Left lung (tissue), 10 donors: ENCODE data around the gene TUBGCP4. TPM values are rescaled to one million over a fixed set of nuclear protein-coding genes. Genes with fewer than 3 reads are reported as not detected.

ENCODE experiments used
- ATAC-seq: fragments of 200-7000 bp; cut with Tn5 transposase; one replicate; pipeline ENCODE4 v1.9.1; 2020; ENCODE audit warnings: moderate library complexity
- DNase-seq, 4 donors: peaks; one replicate each; pipeline ENCODE4 v3.0.0-alpha.2; 2013 to 2020
- H3K27ac ChIP-seq, 2 donors: fragments of 200-600 bp; sonication (generic) in 1 of 2; one replicate each; pipeline versions ENCODE4 v1.5.0 to v1.8.0; 2020 to 2021
- H3K27me3 ChIP-seq, 2 donors: fragments of 200-600 bp; sonication (generic) in 1 of 2; one replicate each; pipeline versions ENCODE4 v1.5.0 to v1.8.0; 2020 to 2021
- H3K36me3 ChIP-seq, 2 donors: fragments of 200-600 bp; sonication (generic) in 1 of 2; one replicate each; pipeline versions ENCODE4 v1.5.0 to v1.8.0; 2020 to 2021
- H3K4me1 ChIP-seq, 2 donors: fragments of 200-600 bp; one replicate each; pipeline ENCODE4 v1.8.0; 2021
- H3K4me3 ChIP-seq, 2 donors: fragments of 200-600 bp; sonication (generic) in 1 of 2; one replicate each; pipeline versions ENCODE4 v1.5.0 to v1.8.0; 2020 to 2021; ENCODE audit warnings: mild to moderate bottlenecking in 1 of 2
- H3K9me3 ChIP-seq, 2 donors: fragments of 200-600 bp; sonication (generic) in 1 of 2; one replicate each; pipeline versions ENCODE4 v1.5.0 to v1.8.0; 2020 to 2021
- intact Hi-C, 2 donors: fragments of 100-400 bp; cut with DNase I; formaldehyde crosslinking; loops; one replicate each; pipeline versions ENCODE4 v1.11.2 to v1.14.2; 2022
- polyA plus RNA-seq, 6 donors: library from polyadenylated mRNA; unstranded; fragments of 120-200 nt; gene quantifications; one replicate each; pipeline ENCODE4 v1.2.1, GENCODE V29; 2013; ENCODE audit not compliant: insufficient read length in 6 of 6
- total RNA-seq, 2 donors: library from RNA; stranded (reverse); fragmentation: NEBNext Ultra II Directional; extraction: Animal tissue kit (Norgen Biotek cat#: 25700); gene quantifications; one replicate each; pipeline ENCODE4 v1.2.1, GENCODE V29; 2021
- TF ChIP-seq, protein P1 (sequence below), 2 donors: fragments of 200-600 bp; sonication (generic) in 1 of 2; IDR thresholded peaks; one replicate each; pipeline versions ENCODE4 v1.5.0 to v1.8.0; 2021; ENCODE audit warnings: antibody characterized with exemption in 2 of 2
- donor health status: DM: no; HTN: yes; CAD: no.
- donor health status: DM: no; HTN: no; CAD: no.

TUBGCP4 gene
- total and polyA plus RNA-seq, 8 donors: 18.5 to 29.0 (median 26.2) TPM

DNA sequence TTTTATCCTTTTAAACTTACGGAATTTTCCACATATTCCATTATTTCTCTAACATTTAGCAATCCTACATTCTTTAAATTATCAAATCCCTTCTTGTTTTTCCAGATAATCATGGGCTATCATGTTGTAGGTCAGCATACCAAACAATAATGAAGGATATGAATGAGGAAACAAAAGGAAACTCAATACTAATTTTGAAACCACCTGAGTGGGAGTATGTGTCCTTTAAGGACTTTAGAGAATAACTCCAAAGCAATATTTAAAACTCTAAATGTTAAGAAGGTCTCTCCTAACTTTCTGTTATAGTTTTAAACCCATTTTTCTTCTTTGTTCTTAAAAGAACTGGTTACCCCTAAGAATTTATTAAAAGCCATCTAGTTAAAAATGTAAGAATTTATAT, 79.1 kb downstream of the TUBGCP4 start:
- no peak for ATAC-seq
- Histone ChIP-seq H3K4me1 (no peaks in the 10 kb centered on the region), H3K4me3 (no peak overlapping the region), H3K36me3 (peaks cover 0 to 15% of the 10 kb centered on the region in 2 donors), H3K27me3 (no peaks in the 10 kb centered on the region), H3K27ac (no peak overlapping the region), H3K9me3 (no peaks in the 10 kb centered on the region)
- intact Hi-C loops: no loop called here
- no peak for DNase-seq
- TF ChIP-seq, protein P1, sequence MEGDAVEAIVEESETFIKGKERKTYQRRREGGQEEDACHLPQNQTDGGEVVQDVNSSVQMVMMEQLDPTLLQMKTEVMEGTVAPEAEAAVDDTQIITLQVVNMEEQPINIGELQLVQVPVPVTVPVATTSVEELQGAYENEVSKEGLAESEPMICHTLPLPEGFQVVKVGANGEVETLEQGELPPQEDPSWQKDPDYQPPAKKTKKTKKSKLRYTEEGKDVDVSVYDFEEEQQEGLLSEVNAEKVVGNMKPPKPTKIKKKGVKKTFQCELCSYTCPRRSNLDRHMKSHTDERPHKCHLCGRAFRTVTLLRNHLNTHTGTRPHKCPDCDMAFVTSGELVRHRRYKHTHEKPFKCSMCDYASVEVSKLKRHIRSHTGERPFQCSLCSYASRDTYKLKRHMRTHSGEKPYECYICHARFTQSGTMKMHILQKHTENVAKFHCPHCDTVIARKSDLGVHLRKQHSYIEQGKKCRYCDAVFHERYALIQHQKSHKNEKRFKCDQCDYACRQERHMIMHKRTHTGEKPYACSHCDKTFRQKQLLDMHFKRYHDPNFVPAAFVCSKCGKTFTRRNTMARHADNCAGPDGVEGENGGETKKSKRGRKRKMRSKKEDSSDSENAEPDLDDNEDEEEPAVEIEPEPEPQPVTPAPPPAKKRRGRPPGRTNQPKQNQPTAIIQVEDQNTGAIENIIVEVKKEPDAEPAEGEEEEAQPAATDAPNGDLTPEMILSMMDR (IDR thresholded peaks at IDR 0.05): no peak

Other genes starting within 250 kb of the TUBGCP4 start
- 10 to 100 TPM; 28.0 to 31.0 TPM for gene TMEM62, start 237.5 kb upstream of the TUBGCP4 start, total RNA-seq
- 10 to 100 TPM; 16.7 to 22.0 (median 18.7) TPM for gene TMEM62, start 237.5 kb upstream of the TUBGCP4 start, polyA plus RNA-seq
- 10 to 100 TPM; 53.2 to 56.3 TPM for gene CCNDBP1, start 185.7 kb upstream of the TUBGCP4 start, total RNA-seq
- gene CCNDBP1, start 185.7 kb upstream of the TUBGCP4 start, polyA plus RNA-seq: 10 to 100 TPM; 47.5 to 64.5 (median 56.0) TPM
- not detected for gene EPB42, start 150.1 kb upstream of the TUBGCP4 start, total RNA-seq
- gene EPB42, start 150.1 kb upstream of the TUBGCP4 start, polyA plus RNA-seq: 1 to 10 TPM; 1.1 to 5.3 (median 3.5) TPM
- gene TGM5, start 104.2 kb upstream of the TUBGCP4 start, total RNA-seq: not detected
- gene TGM5, start 104.2 kb upstream of the TUBGCP4 start, polyA plus RNA-seq: not detected
- not detected for gene TGM7, start 68.8 kb upstream of the TUBGCP4 start, total RNA-seq
- gene TGM7, start 68.8 kb upstream of the TUBGCP4 start, polyA plus RNA-seq: not detected
- gene LCMT2, start 40.5 kb upstream of the TUBGCP4 start, total RNA-seq: 10 to 100 TPM in 1 of 2 donors, 1 to 10 TPM in 1; 6.9 to 10.9 TPM
- 10 to 100 TPM in 1 of 6 donors, 1 to 10 TPM in 5; 7.0 to 10.5 (median 9.0) TPM for gene LCMT2, start 40.5 kb upstream of the TUBGCP4 start, polyA plus RNA-seq
- gene ZSCAN29, start 58 bp upstream of the TUBGCP4 start, total RNA-seq: 10 to 100 TPM; 19.9 to 25.5 TPM
- gene ZSCAN29, start 58 bp upstream of the TUBGCP4 start, polyA plus RNA-seq: 10 to 100 TPM; 32.2 to 36.1 (median 34.6) TPM
- 10 to 100 TPM; 32.7 to 42.4 TPM for gene TP53BP1, start 122.1 kb downstream of the TUBGCP4 start, total RNA-seq
- gene TP53BP1, start 122.1 kb downstream of the TUBGCP4 start, polyA plus RNA-seq: 100 to 1,000 TPM in 2 of 6 donors, 10 to 100 TPM in 4; 85.9 to 112 (median 95.5) TPM
- gene MAP1A, start 146.5 kb downstream of the TUBGCP4 start, total RNA-seq: 10 to 100 TPM; 12.7 to 13.4 TPM
- gene MAP1A, start 146.5 kb downstream of the TUBGCP4 start, polyA plus RNA-seq: 1 to 10 TPM; 6.4 to 9.4 (median 8.5) TPM
- 10 to 100 TPM; 28.6 to 35.7 TPM for gene PPIP5K1, start 219.1 kb downstream of the TUBGCP4 start, total RNA-seq
- 10 to 100 TPM; 20.2 to 30.6 (median 26.6) TPM for gene PPIP5K1, start 219.1 kb downstream of the TUBGCP4 start, polyA plus RNA-seq
- 10 to 100 TPM in 1 of 2 donors, 1 to 10 TPM in 1; 3.7 to 11.3 TPM for gene CKMT1B, start 222.9 kb downstream of the TUBGCP4 start, total RNA-seq
- gene CKMT1B, start 222.9 kb downstream of the TUBGCP4 start, polyA plus RNA-seq: under 1 TPM in 5 of 6 donors, not detected in 1; 0.10 to 0.69 (median 0.43) TPM
- gene STRC, start 247.7 kb downstream of the TUBGCP4 start, total RNA-seq: under 1 TPM; 0.15 to 0.29 TPM
- gene STRC, start 247.7 kb downstream of the TUBGCP4 start, polyA plus RNA-seq: 1 to 10 TPM in 3 of 6 donors, under 1 TPM in 3; 0.67 to 1.3 (median 0.88) TPM